Measurements from ENCODE around the gene PROCA1. TPM values are rescaled to one million over a fixed set of nuclear protein-coding genes. Genes with fewer than 3 reads are reported as not detected.
A peak's percentile ranks its signal among the peaks of the same experiment; 100 is the strongest.

PROCA1 gene
- total and polyA plus RNA-seq, 2 of the 13 experiments (the other 11 are each of a cell fraction or from before 2014, with no cell fraction given): 0.73 to 1.5 TPM

DNA sequence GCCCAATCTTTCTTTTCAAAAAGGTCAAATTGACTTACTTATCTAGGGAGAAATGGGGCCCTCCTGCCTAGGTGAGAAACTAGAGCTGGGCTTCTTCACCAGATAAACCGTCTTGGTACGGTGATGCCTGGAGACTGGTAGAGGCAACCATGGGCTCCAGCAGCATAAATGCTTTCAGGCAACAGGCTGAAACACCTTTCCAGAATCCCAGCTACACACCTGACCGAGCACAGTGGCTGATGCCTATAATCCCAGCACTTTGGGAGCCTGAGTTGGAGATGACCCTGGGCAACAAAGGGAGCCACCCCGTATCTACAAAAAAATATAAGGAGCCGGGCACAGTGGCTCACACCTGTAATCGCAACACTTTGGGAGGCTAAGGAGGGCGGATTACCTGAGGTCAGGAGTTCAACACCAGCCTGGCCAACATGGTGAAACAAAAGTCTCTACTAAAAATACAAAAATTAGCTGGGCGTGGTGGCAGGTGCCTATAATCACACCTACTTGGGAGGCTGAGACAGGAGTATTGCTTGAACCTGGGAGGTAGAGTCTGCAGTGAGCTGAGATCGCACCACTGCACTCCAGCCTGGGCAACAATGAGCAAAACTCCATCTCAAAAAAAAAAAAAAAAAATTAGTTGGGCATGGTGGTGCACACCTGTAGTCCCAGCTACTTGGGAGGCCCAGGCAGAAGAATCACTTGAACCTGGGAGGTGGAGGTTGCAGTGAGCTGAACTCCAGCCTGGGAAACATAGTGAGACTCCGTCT is 40.1 kb upstream of the PROCA1 start:
- H3K79me2 ChIP-seq (ENCODE audit: insufficient read depth, low read length): peaks cover 7% of the 10 kb centered on the region
- no peak overlapping the region for H3K27ac ChIP-seq (ENCODE audit: extremely low read length, insufficient read depth, low read length)
- CTCF ChIA-PET (ENCODE audit: low intra/inter-chr PET ratio, low total read pairs): interaction anchor here (4.1 kb wide), 1 partner anchor 24 kb away, joined by 142 read pairs; the partner anchor contains the start of genes NEK8 and TLCD1
- H2AFZ ChIP-seq (ENCODE audit: low read length): no peak overlapping the region
- ATAC-seq (no peak), FAIRE-seq (peak; percentile 18), DNase-seq (ENCODE audit: low spot score) (no peak)
- peaks cover 39% of the 10 kb centered on the region for H4K20me1 ChIP-seq (ENCODE audit: insufficient read depth, low read length)
- intact Hi-C loops (cut with micrococcal nuclease; ENCODE audit: unreplicated experiment) (loop anchor here (2.0 kb wide), 1 partner anchor 67 kb away; no protein-coding TSS in a partner anchor), in situ Hi-C loops (cut with HindIII; ENCODE audit: extremely low pct_ligation_motif_present, low pct_unique_long_range_greater_than_20kb) (no loop called here)
- no peak overlapping the region for H3K9ac ChIP-seq (ENCODE audit: insufficient read depth, low read depth, low read length)
- WGBS (ENCODE audit: low lambda C conversion rate): 96% methylated on average over 9 of the region's 10 CpGs
- peaks cover 36% of the 10 kb centered on the region for H3K4me1 ChIP-seq (ENCODE audit: insufficient read depth, low read length)
- H3K4me3 ChIP-seq (replicated peaks in 1 of 3; ENCODE audit: insufficient read depth in 1 of 3, low read depth in 2 of 3, low read length in 3 of 3): no peak overlapping the region
- H3K9me3 ChIP-seq (ENCODE audit: low read length): no peaks in the 10 kb centered on the region
- BruUV-seq (replicated peaks): no TSS peak
- POLR2A ChIA-PET: interaction anchor here (0.8 to 12.3 kb wide), 4 partner anchors 9 to 108 kb away, joined by 3 to 590 read pairs (median 6); partner anchors contain the start of genes BLTP2, NEK8, RPL23A and TLCD1
- no peak overlapping the region for H3K4me2 ChIP-seq (ENCODE audit: low read depth, low read length)
- no peaks in the 10 kb centered on the region for H3K27me3 ChIP-seq (ENCODE audit: control insufficient read depth in 1 of 2, insufficient read depth in 2 of 2, low read length in 2 of 2)
- H3K36me3 ChIP-seq (replicated peaks in 1 of 2; ENCODE audit: control insufficient read depth in 1 of 2, insufficient read depth in 2 of 2, low read length in 2 of 2): peaks cover 30% of the 10 kb centered on the region in 2 experiments
- no peak for TF ChIP-seq NR0B2 (CRISPR knock-in tag; IDR thresholded peaks at IDR 0.05)
- TF ChIP-seq RBFOX2 (IDR thresholded peaks at IDR 0.05; ENCODE audit: low read depth, low read length): peak; percentile 56
- TF ChIP-seq ZSCAN12 (CRISPR knock-in tag; IDR thresholded peaks at IDR 0.05): no peak
- no peak for TF ChIP-seq SNAPC5 (CRISPR knock-in tag; IDR thresholded peaks at IDR 0.05; ENCODE audit: borderline replicate concordance)
- no peak for TF ChIP-seq KAT2B (IDR thresholded peaks at IDR 0.05; ENCODE audit: borderline replicate concordance, low read depth, low read length)
- TF ChIP-seq MAF1 (CRISPR knock-in tag; IDR thresholded peaks at IDR 0.05; ENCODE audit: borderline replicate concordance): no peak
- no peak for TF ChIP-seq ZNF577 (CRISPR knock-in tag; IDR thresholded peaks at IDR 0.05; ENCODE audit: borderline replicate concordance, low read depth)
- no peak for TF ChIP-seq ZNF629 (CRISPR knock-in tag; conservative IDR thresholded peaks at IDR 0.05)
- peak; percentile 82; the same call in 1 of the 2 replicates for TF ChIP-seq ZNF460 (CRISPR knock-in tag; IDR thresholded peaks at IDR 0.05; ENCODE audit: borderline replicate concordance)
- TF ChIP-seq POLR2AphosphoS2 (IDR thresholded peaks at IDR 0.05; ENCODE audit: low read depth, low read length): peak; percentile 61; the same call in 1 of the 2 replicates
- peak; percentile 16; the same call in 1 of the 2 replicates for TF ChIP-seq POLR2AphosphoS5 (IDR thresholded peaks at IDR 0.05; ENCODE audit: low read depth, low read length)
- TF ChIP-seq, protein P1, sequence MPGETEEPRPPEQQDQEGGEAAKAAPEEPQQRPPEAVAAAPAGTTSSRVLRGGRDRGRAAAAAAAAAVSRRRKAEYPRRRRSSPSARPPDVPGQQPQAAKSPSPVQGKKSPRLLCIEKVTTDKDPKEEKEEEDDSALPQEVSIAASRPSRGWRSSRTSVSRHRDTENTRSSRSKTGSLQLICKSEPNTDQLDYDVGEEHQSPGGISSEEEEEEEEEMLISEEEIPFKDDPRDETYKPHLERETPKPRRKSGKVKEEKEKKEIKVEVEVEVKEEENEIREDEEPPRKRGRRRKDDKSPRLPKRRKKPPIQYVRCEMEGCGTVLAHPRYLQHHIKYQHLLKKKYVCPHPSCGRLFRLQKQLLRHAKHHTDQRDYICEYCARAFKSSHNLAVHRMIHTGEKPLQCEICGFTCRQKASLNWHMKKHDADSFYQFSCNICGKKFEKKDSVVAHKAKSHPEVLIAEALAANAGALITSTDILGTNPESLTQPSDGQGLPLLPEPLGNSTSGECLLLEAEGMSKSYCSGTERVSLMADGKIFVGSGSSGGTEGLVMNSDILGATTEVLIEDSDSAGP (CRISPR knock-in tag; IDR thresholded peaks at IDR 0.05; ENCODE audit: borderline replicate concordance): no peak
- TF ChIP-seq, protein P2, sequence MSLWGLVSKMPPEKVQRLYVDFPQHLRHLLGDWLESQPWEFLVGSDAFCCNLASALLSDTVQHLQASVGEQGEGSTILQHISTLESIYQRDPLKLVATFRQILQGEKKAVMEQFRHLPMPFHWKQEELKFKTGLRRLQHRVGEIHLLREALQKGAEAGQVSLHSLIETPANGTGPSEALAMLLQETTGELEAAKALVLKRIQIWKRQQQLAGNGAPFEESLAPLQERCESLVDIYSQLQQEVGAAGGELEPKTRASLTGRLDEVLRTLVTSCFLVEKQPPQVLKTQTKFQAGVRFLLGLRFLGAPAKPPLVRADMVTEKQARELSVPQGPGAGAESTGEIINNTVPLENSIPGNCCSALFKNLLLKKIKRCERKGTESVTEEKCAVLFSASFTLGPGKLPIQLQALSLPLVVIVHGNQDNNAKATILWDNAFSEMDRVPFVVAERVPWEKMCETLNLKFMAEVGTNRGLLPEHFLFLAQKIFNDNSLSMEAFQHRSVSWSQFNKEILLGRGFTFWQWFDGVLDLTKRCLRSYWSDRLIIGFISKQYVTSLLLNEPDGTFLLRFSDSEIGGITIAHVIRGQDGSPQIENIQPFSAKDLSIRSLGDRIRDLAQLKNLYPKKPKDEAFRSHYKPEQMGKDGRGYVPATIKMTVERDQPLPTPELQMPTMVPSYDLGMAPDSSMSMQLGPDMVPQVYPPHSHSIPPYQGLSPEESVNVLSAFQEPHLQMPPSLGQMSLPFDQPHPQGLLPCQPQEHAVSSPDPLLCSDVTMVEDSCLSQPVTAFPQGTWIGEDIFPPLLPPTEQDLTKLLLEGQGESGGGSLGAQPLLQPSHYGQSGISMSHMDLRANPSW (CRISPR knock-in tag; IDR thresholded peaks at IDR 0.05; ENCODE audit: borderline replicate concordance): no peak
- TF ChIP-seq GATA4 (IDR thresholded peaks at IDR 0.05; ENCODE audit: borderline replicate concordance, low read depth): no peak
- no peak for TF ChIP-seq EHMT2 (IDR thresholded peaks at IDR 0.05; ENCODE audit: borderline replicate concordance, low read depth, low read length)
- TF ChIP-seq KDM2A (CRISPR knock-in tag; IDR thresholded peaks at IDR 0.05; ENCODE audit: borderline replicate concordance, low read depth): peak; percentile 15; the same call in 1 of the 2 replicates
- no peak for TF ChIP-seq HDAC1 (CRISPR knock-in tag; IDR thresholded peaks at IDR 0.05)
- TF ChIP-seq ZNF343 (CRISPR knock-in tag; IDR thresholded peaks at IDR 0.05): no peak

Measured in HepG2 (cell line).